Measurements from ENCODE around the gene GJD3. TPM values are rescaled to one million over a fixed set of nuclear protein-coding genes. Genes with fewer than 3 reads are reported as not detected.

GJD3 gene
- total RNA-seq, 1 experiment from 2014 or later: not detected

DNA sequence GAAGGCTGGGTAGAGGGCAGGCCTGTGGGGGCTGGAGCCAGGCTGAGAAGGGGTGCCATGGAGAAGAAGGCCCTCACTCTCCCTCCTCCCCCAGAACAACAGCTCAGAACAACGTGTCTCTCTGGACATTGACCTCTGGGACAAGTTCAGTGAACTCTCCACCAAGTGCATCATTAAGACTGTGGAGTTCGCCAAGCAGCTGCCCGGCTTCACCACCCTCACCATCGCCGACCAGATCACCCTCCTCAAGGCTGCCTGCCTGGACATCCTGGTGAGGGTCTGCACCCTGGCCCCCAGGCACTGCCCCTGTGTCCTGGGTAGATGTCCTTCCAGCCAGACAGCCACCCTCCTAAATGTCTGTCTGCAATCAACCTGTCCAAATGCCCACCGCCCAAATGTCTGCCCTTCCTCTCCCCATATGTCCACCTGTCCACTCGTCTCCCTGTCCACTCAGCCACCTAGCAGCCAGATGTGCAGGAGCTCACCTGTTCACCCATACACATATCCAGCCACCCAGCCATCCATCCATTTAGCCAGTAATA, 12.2 kb downstream of the GJD3 start:
- peaks cover 54 to 61% of the 10 kb centered on the region in 2 experiments for H3K4me1 Mint-ChIP-seq
- H3K27ac Mint-ChIP-seq: no peak overlapping the region
- H3K4me2 ChIP-seq (ENCODE audit: insufficient read depth, insufficient read length, low read length): no peak overlapping the region

More for the DNA sequence above, 12.2 kb downstream of the GJD3 start:
- no CpG with 5 or more reads among the region's 7 CpGs for whole genome bisulfite sequencing (ENCODE audit: extremely low coverage, insufficient read length, low lambda C conversion rate)
- Mint-ChIP-seq H3K27me3 (ENCODE audit: low read depth) (peaks cover 50% of the 10 kb centered on the region), H3K4me3 (peak overlapping the region in 1 of 2 experiments; percentile 3; a peak in 2 of 5 replicates), H3K9me3 (no peaks in the 10 kb centered on the region), H3K36me3 (ENCODE audit: insufficient read depth in 1 of 3, low read depth in 3 of 3) (peaks cover 20 to 33% (median 31%) of the 10 kb centered on the region in 3 experiments)
- Histone ChIP-seq H3K9ac (ENCODE audit: extremely low read depth, insufficient read length, low read length) (no peak overlapping the region), H3K18ac (ENCODE audit: insufficient read length, low read depth, low read length) (no peak overlapping the region), H2BK120ac (ENCODE audit: low read depth, low read length, poor library complexity, severe bottlenecking) (no peak overlapping the region), H2AFZ (ENCODE audit: low read length) (no peak overlapping the region), H3T11ph (ENCODE audit: low read length) (no peak overlapping the region), H3K9me3 (ENCODE audit: control insufficient read depth, low read depth, low read length) (no peaks in the 10 kb centered on the region), H3K79me2 (ENCODE audit: insufficient read depth, low read length) (no peaks in the 10 kb centered on the region), H4K5ac (ENCODE audit: insufficient read length, low read depth, low read length) (no peak overlapping the region), H4K8ac (replicated peaks; ENCODE audit: insufficient read length, low read depth, low read length) (no peak overlapping the region), H3K4ac (ENCODE audit: low read depth, low read length) (no peak overlapping the region), H4K91ac (ENCODE audit: insufficient read length, low read depth, low read length) (no peak overlapping the region), H3K27me3 (ENCODE audit: insufficient read depth, low read length) (no peaks in the 10 kb centered on the region; the same call in 1 of the 2 replicates), H2BK5ac (ENCODE audit: insufficient read length, low read length) (no peak overlapping the region), H3K23me2 (ENCODE audit: insufficient read length, low read depth, low read length, poor library complexity, severe bottlenecking) (no peaks in the 10 kb centered on the region), H3K14ac (ENCODE audit: insufficient read depth, low read length) (no peak overlapping the region), H2BK12ac (ENCODE audit: insufficient read length, low read depth, low read length) (no peak overlapping the region), H2AK5ac (ENCODE audit: insufficient read length, low read length) (no peak overlapping the region), H2BK20ac (ENCODE audit: low read depth, low read length, poor library complexity, severe bottlenecking) (no peak overlapping the region), H3K23ac (ENCODE audit: insufficient read length, low read depth, low read length) (no peak overlapping the region), H4K20me1 (ENCODE audit: control insufficient read depth, insufficient read depth, insufficient read length) (no peaks in the 10 kb centered on the region), H2BK15ac (ENCODE audit: low read depth, low read length) (no peak overlapping the region), H3K27ac (ENCODE audit: insufficient read length, low read depth, low read length) (no peak overlapping the region), H3K79me1 (ENCODE audit: insufficient read depth, low read depth, low read length, poor library complexity, severe bottlenecking) (no peaks in the 10 kb centered on the region), H3K4me1 (ENCODE audit: insufficient read depth, low read length) (no peaks in the 10 kb centered on the region; the same call in 1 of the 2 replicates), H3K56ac (ENCODE audit: insufficient read length, low read depth, low read length) (no peak overlapping the region)
- no peak for DNase-seq
- TF ChIP-seq, protein P1, sequence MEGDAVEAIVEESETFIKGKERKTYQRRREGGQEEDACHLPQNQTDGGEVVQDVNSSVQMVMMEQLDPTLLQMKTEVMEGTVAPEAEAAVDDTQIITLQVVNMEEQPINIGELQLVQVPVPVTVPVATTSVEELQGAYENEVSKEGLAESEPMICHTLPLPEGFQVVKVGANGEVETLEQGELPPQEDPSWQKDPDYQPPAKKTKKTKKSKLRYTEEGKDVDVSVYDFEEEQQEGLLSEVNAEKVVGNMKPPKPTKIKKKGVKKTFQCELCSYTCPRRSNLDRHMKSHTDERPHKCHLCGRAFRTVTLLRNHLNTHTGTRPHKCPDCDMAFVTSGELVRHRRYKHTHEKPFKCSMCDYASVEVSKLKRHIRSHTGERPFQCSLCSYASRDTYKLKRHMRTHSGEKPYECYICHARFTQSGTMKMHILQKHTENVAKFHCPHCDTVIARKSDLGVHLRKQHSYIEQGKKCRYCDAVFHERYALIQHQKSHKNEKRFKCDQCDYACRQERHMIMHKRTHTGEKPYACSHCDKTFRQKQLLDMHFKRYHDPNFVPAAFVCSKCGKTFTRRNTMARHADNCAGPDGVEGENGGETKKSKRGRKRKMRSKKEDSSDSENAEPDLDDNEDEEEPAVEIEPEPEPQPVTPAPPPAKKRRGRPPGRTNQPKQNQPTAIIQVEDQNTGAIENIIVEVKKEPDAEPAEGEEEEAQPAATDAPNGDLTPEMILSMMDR (conservative IDR thresholded peaks at IDR 0.05): no peak
